ENCODE results near the gene OR4D6. TPM values are rescaled to one million over a fixed set of nuclear protein-coding genes. Genes with fewer than 3 reads are reported as not detected.

The OR4D6 gene
- total RNA-seq (not detected), polyA plus RNA-seq (not detected)

DNA sequence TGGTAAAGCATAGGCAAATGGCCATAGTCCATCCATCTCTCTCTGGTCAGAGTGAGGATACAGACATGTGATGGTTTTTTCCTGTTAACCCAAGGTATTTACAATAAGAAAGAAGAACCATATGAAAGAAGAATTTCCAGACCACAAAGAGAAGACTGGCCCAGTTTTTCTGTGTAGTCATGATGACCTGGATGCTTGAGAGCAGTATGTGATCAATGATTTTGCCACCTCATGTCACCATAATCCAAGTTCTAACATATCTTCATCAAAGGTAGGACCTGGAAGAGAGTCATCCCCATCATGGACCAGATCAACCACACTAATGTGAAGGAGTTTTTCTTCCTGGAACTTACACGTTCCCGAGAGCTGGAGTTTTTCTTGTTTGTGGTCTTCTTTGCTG is at the start of gene OR4D6:
OR4D6 (plus strand) TSS at position 301 of the 400 bp plus-strand sequence; CDS start at position 301, 0 bp downstream.
- Histone ChIP-seq H3K27me3 (ENCODE audit: control insufficient read depth in 4 of 4, insufficient read depth in 4 of 4, low read length in 3 of 4) (peaks cover 0 to 3% (median 0%) of the 10 kb centered on the region in 4 donors), H3K36me3 (ENCODE audit: control insufficient read depth in 4 of 4, insufficient read depth in 3 of 4, low read depth in 1 of 4, low read length in 3 of 4) (no peaks in the 10 kb centered on the region), H3K4me1 (ENCODE audit: control insufficient read depth in 4 of 4, insufficient read depth in 4 of 4, low read length in 3 of 4) (no peaks in the 10 kb centered on the region), H3K4me3 (ENCODE audit: low read depth in 1 of 3, low read length in 3 of 3) (no peak within 1 kb of the TSS), H3K9ac (ENCODE audit: low read depth in 1 of 2, low read length in 2 of 2) (no peak within 1 kb of the TSS), H3K27ac (ENCODE audit: low read depth in 1 of 2, low read length in 2 of 2) (no peak within 1 kb of the TSS), H3K9me3 (ENCODE audit: control insufficient read depth in 4 of 4, low read length in 3 of 4) (no peaks in the 10 kb centered on the region)
- no peak for DNase-seq (ENCODE audit: low spot score)
- TF ChIP-seq NR2F2 (IDR thresholded peaks at IDR 0.05) (no peak), EGR1 (IDR thresholded peaks at IDR 0.05; ENCODE audit: low read depth in 2 of 2) (no peak), FOXA2 (IDR thresholded peaks at IDR 0.05) (no peak), TAF1 (conservative IDR thresholded peaks at IDR 0.05) (no peak), HNF4A (conservative IDR thresholded peaks at IDR 0.05) (no peak), RXRA (IDR thresholded peaks at IDR 0.05) (no peak), JUND (IDR thresholded peaks at IDR 0.05) (no peak), GABPA (IDR thresholded peaks at IDR 0.05 in 1 of 2, conservative IDR thresholded peaks at IDR 0.05 in 1 of 2) (no peak), RAD21 (IDR thresholded peaks at IDR 0.05) (no peak), SP1 (IDR thresholded peaks at IDR 0.05) (no peak), FOXA1 (IDR thresholded peaks at IDR 0.05) (no peak), HNF4G (IDR thresholded peaks at IDR 0.05) (no peak), YY1 (IDR thresholded peaks at IDR 0.05) (no peak)
- TF ChIP-seq, protein P1, sequence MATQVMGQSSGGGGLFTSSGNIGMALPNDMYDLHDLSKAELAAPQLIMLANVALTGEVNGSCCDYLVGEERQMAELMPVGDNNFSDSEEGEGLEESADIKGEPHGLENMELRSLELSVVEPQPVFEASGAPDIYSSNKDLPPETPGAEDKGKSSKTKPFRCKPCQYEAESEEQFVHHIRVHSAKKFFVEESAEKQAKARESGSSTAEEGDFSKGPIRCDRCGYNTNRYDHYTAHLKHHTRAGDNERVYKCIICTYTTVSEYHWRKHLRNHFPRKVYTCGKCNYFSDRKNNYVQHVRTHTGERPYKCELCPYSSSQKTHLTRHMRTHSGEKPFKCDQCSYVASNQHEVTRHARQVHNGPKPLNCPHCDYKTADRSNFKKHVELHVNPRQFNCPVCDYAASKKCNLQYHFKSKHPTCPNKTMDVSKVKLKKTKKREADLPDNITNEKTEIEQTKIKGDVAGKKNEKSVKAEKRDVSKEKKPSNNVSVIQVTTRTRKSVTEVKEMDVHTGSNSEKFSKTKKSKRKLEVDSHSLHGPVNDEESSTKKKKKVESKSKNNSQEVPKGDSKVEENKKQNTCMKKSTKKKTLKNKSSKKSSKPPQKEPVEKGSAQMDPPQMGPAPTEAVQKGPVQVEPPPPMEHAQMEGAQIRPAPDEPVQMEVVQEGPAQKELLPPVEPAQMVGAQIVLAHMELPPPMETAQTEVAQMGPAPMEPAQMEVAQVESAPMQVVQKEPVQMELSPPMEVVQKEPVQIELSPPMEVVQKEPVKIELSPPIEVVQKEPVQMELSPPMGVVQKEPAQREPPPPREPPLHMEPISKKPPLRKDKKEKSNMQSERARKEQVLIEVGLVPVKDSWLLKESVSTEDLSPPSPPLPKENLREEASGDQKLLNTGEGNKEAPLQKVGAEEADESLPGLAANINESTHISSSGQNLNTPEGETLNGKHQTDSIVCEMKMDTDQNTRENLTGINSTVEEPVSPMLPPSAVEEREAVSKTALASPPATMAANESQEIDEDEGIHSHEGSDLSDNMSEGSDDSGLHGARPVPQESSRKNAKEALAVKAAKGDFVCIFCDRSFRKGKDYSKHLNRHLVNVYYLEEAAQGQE (IDR thresholded peaks at IDR 0.05): no peak
- TF ChIP-seq, protein P2, sequence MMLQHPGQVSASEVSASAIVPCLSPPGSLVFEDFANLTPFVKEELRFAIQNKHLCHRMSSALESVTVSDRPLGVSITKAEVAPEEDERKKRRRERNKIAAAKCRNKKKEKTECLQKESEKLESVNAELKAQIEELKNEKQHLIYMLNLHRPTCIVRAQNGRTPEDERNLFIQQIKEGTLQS (IDR thresholded peaks at IDR 0.05): no peak
- TF ChIP-seq, protein P3, sequence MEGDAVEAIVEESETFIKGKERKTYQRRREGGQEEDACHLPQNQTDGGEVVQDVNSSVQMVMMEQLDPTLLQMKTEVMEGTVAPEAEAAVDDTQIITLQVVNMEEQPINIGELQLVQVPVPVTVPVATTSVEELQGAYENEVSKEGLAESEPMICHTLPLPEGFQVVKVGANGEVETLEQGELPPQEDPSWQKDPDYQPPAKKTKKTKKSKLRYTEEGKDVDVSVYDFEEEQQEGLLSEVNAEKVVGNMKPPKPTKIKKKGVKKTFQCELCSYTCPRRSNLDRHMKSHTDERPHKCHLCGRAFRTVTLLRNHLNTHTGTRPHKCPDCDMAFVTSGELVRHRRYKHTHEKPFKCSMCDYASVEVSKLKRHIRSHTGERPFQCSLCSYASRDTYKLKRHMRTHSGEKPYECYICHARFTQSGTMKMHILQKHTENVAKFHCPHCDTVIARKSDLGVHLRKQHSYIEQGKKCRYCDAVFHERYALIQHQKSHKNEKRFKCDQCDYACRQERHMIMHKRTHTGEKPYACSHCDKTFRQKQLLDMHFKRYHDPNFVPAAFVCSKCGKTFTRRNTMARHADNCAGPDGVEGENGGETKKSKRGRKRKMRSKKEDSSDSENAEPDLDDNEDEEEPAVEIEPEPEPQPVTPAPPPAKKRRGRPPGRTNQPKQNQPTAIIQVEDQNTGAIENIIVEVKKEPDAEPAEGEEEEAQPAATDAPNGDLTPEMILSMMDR (IDR thresholded peaks at IDR 0.05; ENCODE audit: low read depth, low read length, missing input control): no peak
- TF ChIP-seq, protein P4, sequence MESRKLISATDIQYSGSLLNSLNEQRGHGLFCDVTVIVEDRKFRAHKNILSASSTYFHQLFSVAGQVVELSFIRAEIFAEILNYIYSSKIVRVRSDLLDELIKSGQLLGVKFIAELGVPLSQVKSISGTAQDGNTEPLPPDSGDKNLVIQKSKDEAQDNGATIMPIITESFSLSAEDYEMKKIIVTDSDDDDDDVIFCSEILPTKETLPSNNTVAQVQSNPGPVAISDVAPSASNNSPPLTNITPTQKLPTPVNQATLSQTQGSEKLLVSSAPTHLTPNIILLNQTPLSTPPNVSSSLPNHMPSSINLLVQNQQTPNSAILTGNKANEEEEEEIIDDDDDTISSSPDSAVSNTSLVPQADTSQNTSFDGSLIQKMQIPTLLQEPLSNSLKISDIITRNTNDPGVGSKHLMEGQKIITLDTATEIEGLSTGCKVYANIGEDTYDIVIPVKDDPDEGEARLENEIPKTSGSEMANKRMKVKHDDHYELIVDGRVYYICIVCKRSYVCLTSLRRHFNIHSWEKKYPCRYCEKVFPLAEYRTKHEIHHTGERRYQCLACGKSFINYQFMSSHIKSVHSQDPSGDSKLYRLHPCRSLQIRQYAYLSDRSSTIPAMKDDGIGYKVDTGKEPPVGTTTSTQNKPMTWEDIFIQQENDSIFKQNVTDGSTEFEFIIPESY (IDR thresholded peaks at IDR 0.05): no peak
- TF ChIP-seq, protein P5, sequence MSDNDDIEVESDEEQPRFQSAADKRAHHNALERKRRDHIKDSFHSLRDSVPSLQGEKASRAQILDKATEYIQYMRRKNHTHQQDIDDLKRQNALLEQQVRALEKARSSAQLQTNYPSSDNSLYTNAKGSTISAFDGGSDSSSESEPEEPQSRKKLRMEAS (IDR thresholded peaks at IDR 0.05): no peak
- 81% methylated on average over 2 of the region's 2 CpGs for WGBS

Data from liver (tissue), 9 donors.